HG03432 (cell line): Measurements from ENCODE around the gene NOX3.
"Not testable (repeated sequence)": the region's sequence is repeated elsewhere in the genome, so short reads cannot be mapped to it uniquely, and the experiment has no call there.

ENCODE experiments used
- ATAC-seq: cut with Tn5 transposase; IDR thresholded peaks from one replicate; pipeline ENCODE4 v1.9.1; 2021; ENCODE audit warnings: mild to moderate bottlenecking, moderate library complexity; ENCODE audit not compliant: unreplicated experiment

NOX3 gene

GRCh38 chr6:155455766-155456165, at the start of gene NOX3:
TSS of gene NOX3 (minus strand) at chr6:155455839. CDS start at chr6:155455800, 39 bp downstream.
- ATAC-seq: no peak

GRCh38 chr6:155504848-155505607, 49.4 kb upstream of the NOX3 start:
- ATAC-seq: no peak

- no peak for ATAC-seq
These were observed 46.8 kb upstream of the NOX3 start for GRCh38 chr6:155502393-155502792.

GRCh38 chr6:155499574-155499973, 43.9 kb upstream of the NOX3 start:
- no peak for ATAC-seq

- ATAC-seq: no peak
These were observed 42.7 kb upstream of the NOX3 start for GRCh38 chr6:155498370-155498769.

GRCh38 chr6:155497273-155497672, 41.6 kb upstream of the NOX3 start:
- peak; percentile 35 for ATAC-seq

- no peak for ATAC-seq
These were observed 39.6 kb upstream of the NOX3 start for GRCh38 chr6:155495011-155495768.

GRCh38 chr6:155493694-155494143, 38.1 kb upstream of the NOX3 start:
- peak; percentile 95 for ATAC-seq

- ATAC-seq: no peak
These were observed 37.5 kb upstream of the NOX3 start for GRCh38 chr6:155493026-155493693.

- ATAC-seq: no peak
These were observed 36.6 kb upstream of the NOX3 start for GRCh38 chr6:155492061-155492735.

GRCh38 chr6:155491421-155491820, 35.8 kb upstream of the NOX3 start:
- no peak for ATAC-seq

- ATAC-seq: not testable (repeated sequence)
These were observed 32.6 kb upstream of the NOX3 start for GRCh38 chr6:155488197-155488596.

GRCh38 chr6:155487371-155488130, 31.9 kb upstream of the NOX3 start:
- ATAC-seq: no peak

GRCh38 chr6:155486721-155487294, 31.2 kb upstream of the NOX3 start:
- ATAC-seq: no peak

- no peak for ATAC-seq
These were observed 30.1 kb upstream of the NOX3 start for GRCh38 chr6:155485756-155486155.

- ATAC-seq: no peak
These were observed 28.2 kb upstream of the NOX3 start for GRCh38 chr6:155483858-155484257.

- ATAC-seq: no peak
These were observed 25.6 kb upstream of the NOX3 start for GRCh38 chr6:155481215-155481614.

- no peak for ATAC-seq
These were observed 18.1 kb upstream of the NOX3 start for GRCh38 chr6:155473741-155474140.

GRCh38 chr6:155472886-155473285, 17.2 kb upstream of the NOX3 start:
- no peak for ATAC-seq
